Measurements from ENCODE around the gene ZBTB20. TPM values are rescaled to one million over a fixed set of nuclear protein-coding genes. Genes with fewer than 3 reads are reported as not detected.

Gene ZBTB20
- polyA plus RNA-seq, 3 donors: 1.3 to 3.2 (median 2.0) TPM

GRCh38 chr3:114565216-114565615, 581.9 kb downstream of the ZBTB20 start:
- 90% methylated on average over 4 of the region's 8 CpGs for WGBS (ENCODE audit: insufficient coverage)
- Histone ChIP-seq H3K9me3 (replicated peaks in 1 of 2; ENCODE audit: control insufficient read depth in 1 of 2, insufficient read depth in 1 of 2, low read length in 2 of 2) (no peaks in the 10 kb centered on the region), H3K79me2 (ENCODE audit: insufficient read depth, low read length) (no peaks in the 10 kb centered on the region), H3K4me2 (replicated peaks; ENCODE audit: extremely low read depth, low read length, poor library complexity, severe bottlenecking) (no peak overlapping the region), H3K27me3 (ENCODE audit: control insufficient read depth in 2 of 2, insufficient read depth in 2 of 2, low read length in 2 of 2) (no peaks in the 10 kb centered on the region), H3K9ac (ENCODE audit: insufficient read depth, low read length, poor library complexity, severe bottlenecking) (no peak overlapping the region), H3K4me3 (replicated peaks in 1 of 3; ENCODE audit: low read depth in 2 of 3, low read length in 3 of 3) (no peak overlapping the region), H3K4me1 (ENCODE audit: control insufficient read depth in 1 of 2, insufficient read depth in 2 of 2, low read length in 2 of 2) (no peaks in the 10 kb centered on the region), H4K20me1 (ENCODE audit: insufficient read depth, low read length) (no peaks in the 10 kb centered on the region), H3K36me3 (replicated peaks in 1 of 2; ENCODE audit: control insufficient read depth in 1 of 2, insufficient read depth in 2 of 2, low read length in 2 of 2) (no peaks in the 10 kb centered on the region), H2AFZ (ENCODE audit: insufficient read depth, low read depth, low read length, poor library complexity, severe bottlenecking) (no peak overlapping the region), H3K27ac (ENCODE audit: low read depth in 1 of 2, low read length in 2 of 2) (no peak overlapping the region)
- TF ChIP-seq CTCF (IDR thresholded peaks at IDR 0.05): no peak
- peaks cover 3% of the 10 kb centered on the region for H3K4me1 Mint-ChIP-seq
- no peak overlapping the region for H3K4me3 Mint-ChIP-seq
- intact Hi-C loops (cut with micrococcal nuclease): no loop called here
- H3K36me3 Mint-ChIP-seq: no peaks in the 10 kb centered on the region
- no peak for DNase-seq
- H3K27me3 Mint-ChIP-seq (ENCODE audit: low read depth in 3 of 3): no peaks in the 10 kb centered on the region
- H3K9me3 Mint-ChIP-seq: peaks cover 0 to 5% (median 3%) of the 10 kb centered on the region in 7 donors
- no peak overlapping the region for H3K27ac Mint-ChIP-seq

- Histone ChIP-seq H2AFZ (ENCODE audit: insufficient read depth, low read depth, low read length, poor library complexity, severe bottlenecking) (no peak overlapping the region), H3K27me3 (ENCODE audit: control insufficient read depth in 2 of 2, insufficient read depth in 2 of 2, low read length in 2 of 2) (no peaks in the 10 kb centered on the region), H3K4me1 (ENCODE audit: control insufficient read depth in 1 of 2, insufficient read depth in 2 of 2, low read length in 2 of 2) (no peaks in the 10 kb centered on the region), H3K4me3 (replicated peaks in 1 of 3; ENCODE audit: low read depth in 2 of 3, low read length in 3 of 3) (no peak overlapping the region), H3K4me2 (replicated peaks; ENCODE audit: extremely low read depth, low read length, poor library complexity, severe bottlenecking) (no peak overlapping the region), H3K9me3 (replicated peaks in 1 of 2; ENCODE audit: control insufficient read depth in 1 of 2, insufficient read depth in 1 of 2, low read length in 2 of 2) (no peaks in the 10 kb centered on the region), H3K9ac (ENCODE audit: insufficient read depth, low read length, poor library complexity, severe bottlenecking) (no peak overlapping the region), H3K36me3 (replicated peaks in 1 of 2; ENCODE audit: control insufficient read depth in 1 of 2, insufficient read depth in 2 of 2, low read length in 2 of 2) (no peaks in the 10 kb centered on the region), H4K20me1 (ENCODE audit: insufficient read depth, low read length) (no peaks in the 10 kb centered on the region), H3K27ac (ENCODE audit: low read depth in 1 of 2, low read length in 2 of 2) (no peak overlapping the region), H3K79me2 (ENCODE audit: insufficient read depth, low read length) (no peaks in the 10 kb centered on the region)
- Mint-ChIP-seq H3K4me1 (peaks cover 3% of the 10 kb centered on the region), H3K36me3 (no peaks in the 10 kb centered on the region), H3K27me3 (ENCODE audit: low read depth in 3 of 3) (no peaks in the 10 kb centered on the region), H3K27ac (no peak overlapping the region), H3K4me3 (no peak overlapping the region), H3K9me3 (peaks cover 0 to 5% (median 3%) of the 10 kb centered on the region in 7 donors)
- intact Hi-C loops (cut with micrococcal nuclease): no loop called here
- WGBS (ENCODE audit: insufficient coverage): 84% methylated on average over 1 of the region's 2 CpGs
- no peak for DNase-seq
- TF ChIP-seq CTCF (IDR thresholded peaks at IDR 0.05): no peak
Observed at GRCh38 chr3:114563720-114564119, 583.4 kb downstream of the ZBTB20 start.

Data from CD14-positive monocyte (primary cell).